Measurements from ENCODE around the gene DDX54.
A peak's percentile ranks its signal among the peaks of the same experiment; 100 is the strongest.
"Not testable (repeated sequence)": the region's sequence is repeated elsewhere in the genome, so short reads cannot be mapped to it uniquely, and the experiment has no call there.

DDX54 gene

GRCh38 chr12:113220593-113221180, 35.4 kb upstream of the DDX54 start:
- no peak for DNase-seq (ENCODE audit: low spot score)

- no peak for DNase-seq (ENCODE audit: low spot score)
These were observed 30.7 kb upstream of the DDX54 start for GRCh38 chr12:113216027-113216426.

- DNase-seq (ENCODE audit: low spot score): peak; percentile 91
These were observed 29.7 kb upstream of the DDX54 start for GRCh38 chr12:113214895-113215400.

- no peak for DNase-seq (ENCODE audit: low spot score)
These were observed 25.9 kb upstream of the DDX54 start for GRCh38 chr12:113211160-113211559.

DNA sequence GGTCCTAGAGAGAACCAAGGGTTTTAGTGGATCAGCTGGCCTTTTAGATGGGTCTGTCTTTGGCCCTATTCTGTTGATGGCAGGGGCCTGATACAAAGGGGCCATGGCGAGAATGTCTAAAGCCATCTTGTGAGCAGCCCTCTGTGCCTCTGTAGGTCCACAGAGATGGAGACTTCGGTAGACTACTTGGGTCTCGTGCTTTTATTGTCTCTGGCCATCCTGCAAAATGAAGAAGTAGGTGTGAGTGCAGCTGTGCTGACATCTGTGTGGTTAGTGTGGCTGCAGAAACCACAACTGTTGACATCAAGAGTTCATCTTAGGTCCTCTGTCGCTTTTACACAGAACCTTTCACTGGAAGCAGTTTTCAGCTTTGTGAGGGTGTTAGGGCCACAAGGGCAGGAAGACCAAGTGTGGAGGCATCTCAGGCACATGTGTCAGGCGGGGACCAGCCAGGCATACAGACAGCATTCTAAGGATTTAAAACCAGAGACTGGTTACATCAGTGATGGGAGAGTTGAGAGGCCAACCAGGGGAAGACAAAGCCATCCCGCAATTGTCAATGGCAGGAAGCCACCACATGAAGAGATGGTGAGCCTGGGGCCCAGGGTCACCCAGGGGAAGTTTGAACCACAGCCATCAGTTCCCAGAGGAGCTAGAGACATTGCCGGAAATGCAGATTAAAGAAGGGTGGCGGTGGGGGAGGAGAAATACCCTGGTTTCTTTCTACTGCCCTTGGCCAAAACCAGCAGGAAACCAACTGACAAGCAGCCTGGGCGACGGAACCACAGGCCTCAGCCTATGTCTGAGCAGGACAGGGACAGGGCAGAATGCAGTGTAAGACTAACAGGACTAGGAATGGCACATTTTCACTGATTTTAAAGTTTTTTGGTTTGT, 23.0 kb upstream of the DDX54 start:
- peak; percentile 30 for DNase-seq (ENCODE audit: low spot score)

GRCh38 chr12:113207613-113208040, 22.3 kb upstream of the DDX54 start:
- DNase-seq (ENCODE audit: low spot score): no peak

GRCh38 chr12:113206802-113207201, 21.5 kb upstream of the DDX54 start:
- DNase-seq (ENCODE audit: low spot score): not testable (repeated sequence)

DNA sequence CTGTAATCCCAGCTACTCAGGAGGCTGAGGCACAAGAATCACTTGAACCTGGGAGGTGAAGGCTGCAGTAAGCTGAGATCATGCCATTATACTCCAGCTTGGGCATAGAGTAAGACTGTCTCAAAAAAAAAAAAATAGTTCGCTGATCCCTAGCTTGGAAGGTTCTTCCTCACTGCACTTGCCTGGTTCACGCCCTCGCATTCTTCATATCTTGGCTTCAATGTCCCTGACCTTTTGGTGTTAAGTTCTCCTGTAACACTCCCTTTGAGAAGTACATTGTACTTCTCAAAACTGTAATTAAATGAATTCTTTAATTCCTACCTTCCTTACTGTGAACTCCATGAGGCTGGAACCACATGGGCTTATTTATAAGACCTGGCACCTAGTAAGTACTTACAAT, 19.5 kb upstream of the DDX54 start:
- DNase-seq (ENCODE audit: low spot score): no peak

- DNase-seq (ENCODE audit: low spot score): no peak
These were observed 18.8 kb upstream of the DDX54 start for GRCh38 chr12:113203852-113204760.

- DNase-seq (ENCODE audit: low spot score): no peak
These were observed 17.2 kb upstream of the DDX54 start for GRCh38 chr12:113202300-113203075.

- no peak for DNase-seq (ENCODE audit: low spot score)
These were observed 16.2 kb upstream of the DDX54 start for GRCh38 chr12:113201187-113202177.

DNA sequence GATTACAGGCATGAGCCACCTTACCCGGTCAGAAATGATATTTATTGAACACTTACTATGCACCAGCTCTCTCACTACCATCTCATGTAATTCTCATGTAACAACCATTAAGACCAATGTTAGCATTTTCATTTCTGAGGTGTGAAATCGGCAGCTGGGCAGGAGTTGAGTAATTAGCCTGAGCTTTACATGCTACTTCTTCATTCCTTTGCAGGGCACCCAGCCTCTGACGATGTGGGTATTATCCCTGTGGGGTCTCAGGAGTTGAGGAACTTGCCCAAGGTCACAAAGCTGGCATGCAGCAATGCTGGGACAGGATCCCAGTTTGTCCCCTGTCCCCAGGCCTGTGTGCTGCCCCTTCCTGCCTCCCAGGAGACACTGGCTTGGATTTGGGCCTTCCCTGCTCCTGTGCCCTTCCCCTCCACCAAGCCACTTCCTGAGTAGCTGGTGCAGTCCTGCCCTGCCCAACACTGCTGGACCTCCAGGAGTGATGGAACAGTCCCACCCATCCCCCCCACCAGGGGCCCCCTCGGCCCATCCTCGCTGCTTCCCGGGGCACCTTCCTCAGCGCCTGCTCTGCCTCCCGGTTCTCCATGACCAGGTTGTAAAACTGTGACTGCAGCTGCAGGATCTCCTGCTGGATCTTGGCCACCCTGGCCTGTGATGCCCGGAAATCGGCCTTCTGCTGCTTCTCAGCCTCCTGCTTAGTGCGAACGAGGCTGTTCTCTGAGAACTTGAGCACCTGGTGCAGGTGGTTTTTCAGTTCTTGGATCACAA, 14.9 kb upstream of the DDX54 start:
- DNase-seq (ENCODE audit: low spot score): no peak

GRCh38 chr12:113198296-113198695, 13.0 kb upstream of the DDX54 start:
- DNase-seq (ENCODE audit: low spot score): no peak

- DNase-seq (ENCODE audit: low spot score): no peak
These were observed 12.3 kb upstream of the DDX54 start for GRCh38 chr12:113197518-113198077.

- DNase-seq (ENCODE audit: low spot score): peak; percentile 90
These were observed 11.7 kb upstream of the DDX54 start for GRCh38 chr12:113196990-113197389.

DNA sequence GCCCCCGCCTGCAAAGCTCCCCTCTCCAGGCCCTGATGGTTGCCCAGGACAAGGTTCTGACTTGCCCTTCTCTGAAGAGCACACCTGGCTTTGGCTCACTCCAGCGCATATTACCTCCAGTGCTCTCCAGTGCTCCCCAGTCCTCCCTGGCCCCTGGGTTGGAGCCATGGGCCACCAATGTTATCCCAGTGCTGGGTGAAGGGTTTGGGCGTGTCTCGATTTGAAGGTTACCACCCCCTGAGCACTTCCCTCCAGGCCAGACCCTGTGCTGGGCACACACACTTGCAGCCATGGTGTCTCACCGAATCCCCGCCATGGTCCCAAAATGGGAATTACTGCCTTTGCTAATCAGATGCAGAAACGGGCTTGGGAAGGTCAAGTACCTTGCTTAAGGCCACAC, 11.3 kb upstream of the DDX54 start:
- no peak for DNase-seq (ENCODE audit: low spot score)

DNA sequence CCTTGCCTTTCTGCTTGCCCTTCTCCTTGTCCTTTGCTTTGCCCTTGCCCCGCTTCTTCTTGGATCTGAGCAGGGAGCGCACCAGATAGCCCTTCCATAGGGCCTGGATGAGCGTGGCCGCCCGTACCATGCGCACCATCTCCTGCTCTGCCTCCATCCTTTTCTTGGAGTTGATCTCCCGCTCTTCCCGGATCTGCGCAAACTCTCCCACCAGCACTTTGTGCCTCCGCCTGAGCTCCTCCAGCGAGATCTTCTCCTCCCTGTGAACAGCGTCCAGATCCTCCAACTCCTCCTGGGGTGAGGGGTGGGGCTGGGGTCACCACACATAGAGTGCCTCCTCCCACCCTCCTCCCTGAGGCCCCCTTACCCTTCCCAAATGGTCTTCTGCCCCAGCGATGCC, 10.3 kb upstream of the DDX54 start:
- DNase-seq (ENCODE audit: low spot score): no peak

GRCh38 chr12:113194971-113195391, 9.7 kb upstream of the DDX54 start:
- DNase-seq (ENCODE audit: low spot score): peak; percentile 77

- no peak for DNase-seq (ENCODE audit: low spot score)
These were observed 5.9 kb upstream of the DDX54 start for GRCh38 chr12:113191227-113191626.
